ENCODE data around the gene TRIM17.

TRIM17 gene

DNA sequence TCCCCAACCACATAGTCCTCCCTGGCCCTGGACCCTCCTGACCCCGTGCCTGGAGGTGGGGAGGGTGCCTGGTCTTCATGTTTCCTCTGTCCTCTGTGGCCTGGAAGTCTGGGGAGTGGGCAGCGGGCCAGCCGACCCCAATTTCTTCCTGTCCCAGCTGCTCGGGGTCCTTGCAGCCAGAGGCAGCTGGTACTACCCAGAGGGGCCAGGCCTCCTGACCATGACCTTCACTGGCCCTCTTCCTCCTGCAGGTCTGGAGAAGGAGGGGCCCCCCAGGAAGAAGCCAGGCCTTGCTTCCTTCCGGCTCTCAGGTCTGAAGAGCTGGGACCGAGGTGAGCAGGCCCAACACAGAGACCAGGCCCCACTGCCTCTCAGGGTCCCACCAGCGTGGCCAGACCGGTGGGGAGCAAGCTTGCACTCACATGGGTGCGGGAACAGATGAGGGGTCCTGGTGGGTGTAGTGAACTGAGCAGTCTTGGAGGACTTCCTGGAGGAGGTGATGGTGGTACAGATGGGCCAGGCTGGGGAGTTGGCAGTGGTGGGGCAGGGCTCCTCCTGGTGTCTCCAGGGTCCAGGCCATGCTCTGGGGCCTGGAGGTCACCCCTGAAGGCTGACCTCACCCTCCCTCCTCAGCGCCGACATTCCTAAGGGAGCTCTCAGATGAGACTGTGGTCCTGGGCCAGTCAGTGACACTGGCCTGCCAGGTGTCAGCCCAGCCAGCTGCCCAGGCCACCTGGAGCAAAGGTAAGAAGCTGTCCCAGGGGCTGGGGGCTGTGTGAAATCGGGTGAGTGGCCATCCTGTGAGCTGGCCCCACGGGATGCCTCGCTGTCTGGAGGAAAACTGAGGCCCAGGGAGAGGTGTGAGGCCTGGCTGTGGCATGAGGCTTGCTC, 42.7 kb downstream of the TRIM17 start:
- TF ChIP-seq, protein P1, sequence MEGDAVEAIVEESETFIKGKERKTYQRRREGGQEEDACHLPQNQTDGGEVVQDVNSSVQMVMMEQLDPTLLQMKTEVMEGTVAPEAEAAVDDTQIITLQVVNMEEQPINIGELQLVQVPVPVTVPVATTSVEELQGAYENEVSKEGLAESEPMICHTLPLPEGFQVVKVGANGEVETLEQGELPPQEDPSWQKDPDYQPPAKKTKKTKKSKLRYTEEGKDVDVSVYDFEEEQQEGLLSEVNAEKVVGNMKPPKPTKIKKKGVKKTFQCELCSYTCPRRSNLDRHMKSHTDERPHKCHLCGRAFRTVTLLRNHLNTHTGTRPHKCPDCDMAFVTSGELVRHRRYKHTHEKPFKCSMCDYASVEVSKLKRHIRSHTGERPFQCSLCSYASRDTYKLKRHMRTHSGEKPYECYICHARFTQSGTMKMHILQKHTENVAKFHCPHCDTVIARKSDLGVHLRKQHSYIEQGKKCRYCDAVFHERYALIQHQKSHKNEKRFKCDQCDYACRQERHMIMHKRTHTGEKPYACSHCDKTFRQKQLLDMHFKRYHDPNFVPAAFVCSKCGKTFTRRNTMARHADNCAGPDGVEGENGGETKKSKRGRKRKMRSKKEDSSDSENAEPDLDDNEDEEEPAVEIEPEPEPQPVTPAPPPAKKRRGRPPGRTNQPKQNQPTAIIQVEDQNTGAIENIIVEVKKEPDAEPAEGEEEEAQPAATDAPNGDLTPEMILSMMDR (conservative IDR thresholded peaks at IDR 0.05; ENCODE audit: low read length) = no peak
- no peak for TF ChIP-seq EZH2phosphoT487 (IDR thresholded peaks at IDR 0.05; ENCODE audit: borderline replicate concordance)
- Histone ChIP-seq H3K79me2 (ENCODE audit: insufficient read depth, low read length) (no peaks in the 10 kb centered on the region), H3K4me3 (ENCODE audit: low read length, poor library complexity, severe bottlenecking) (no peak overlapping the region), H3F3A (ENCODE audit: low read depth) (no peaks in the 10 kb centered on the region), H3K9me2 (replicated peaks; ENCODE audit: low read depth, low read length) (no peaks in the 10 kb centered on the region), H3K4me2 (ENCODE audit: low read depth, low read length, poor library complexity, severe bottlenecking) (no peak overlapping the region), H3K9me3 (ENCODE audit: insufficient read depth, low read depth, low read length) (no peaks in the 10 kb centered on the region), H2AFZ (ENCODE audit: low read length) (no peak overlapping the region), H3K4me1 (ENCODE audit: insufficient read depth, low read length, poor library complexity, severe bottlenecking) (no peaks in the 10 kb centered on the region), H4K20me1 (ENCODE audit: insufficient read depth, low read length, poor library complexity, severe bottlenecking) (no peaks in the 10 kb centered on the region), H3K36me3 (ENCODE audit: insufficient read depth, low read length) (no peaks in the 10 kb centered on the region), H3K27me3 (ENCODE audit: insufficient read depth, low read length, poor library complexity, severe bottlenecking) (no peaks in the 10 kb centered on the region), H3K9ac (ENCODE audit: low read depth, low read length, poor library complexity, severe bottlenecking) (no peak overlapping the region)

DNA sequence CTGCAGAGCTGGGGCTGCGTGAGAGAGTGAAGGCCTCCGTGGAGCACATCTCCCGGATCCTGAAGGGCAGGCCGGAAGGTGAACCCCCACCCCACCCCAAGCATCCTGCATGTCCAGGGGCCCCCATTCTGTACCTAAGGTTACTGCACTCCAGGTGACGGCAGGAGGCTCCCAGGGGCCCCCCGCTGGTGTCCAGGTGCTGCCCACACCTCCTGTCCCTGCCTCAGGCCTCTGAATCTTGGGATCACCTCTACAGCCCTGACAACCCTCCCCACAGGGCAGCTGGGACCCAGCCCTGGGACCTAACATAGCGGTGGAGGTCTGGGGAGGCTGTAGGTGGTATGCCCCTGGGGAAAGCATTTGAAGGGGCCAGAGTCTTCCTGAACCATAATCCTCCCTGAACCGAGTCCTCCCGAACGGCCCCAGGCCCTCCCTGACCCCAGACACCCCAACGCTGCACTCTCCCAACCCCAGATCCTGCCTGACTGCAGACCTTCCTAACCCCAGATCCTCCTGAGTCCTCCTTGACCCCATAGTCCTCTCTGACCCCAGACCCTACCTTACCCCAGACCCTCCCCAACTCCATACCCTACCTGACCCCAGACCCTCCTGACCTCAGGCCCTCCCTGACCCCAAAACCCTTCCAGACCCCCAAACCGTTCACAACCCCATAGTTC, 43.5 kb downstream of the TRIM17 start:
- H3K79me2 ChIP-seq (ENCODE audit: insufficient read depth, low read length) = no peaks in the 10 kb centered on the region
- H3K36me3 ChIP-seq (ENCODE audit: insufficient read depth, low read length) = no peaks in the 10 kb centered on the region
- H4K20me1 ChIP-seq (ENCODE audit: insufficient read depth, low read length, poor library complexity, severe bottlenecking) = no peaks in the 10 kb centered on the region
- no peaks in the 10 kb centered on the region for H3K9me2 ChIP-seq (replicated peaks; ENCODE audit: low read depth, low read length)
- H2AFZ ChIP-seq (ENCODE audit: low read length) = no peak overlapping the region
- no peak overlapping the region for H3K4me2 ChIP-seq (ENCODE audit: low read depth, low read length, poor library complexity, severe bottlenecking)
- no peak overlapping the region for H3K4me3 ChIP-seq (ENCODE audit: low read length, poor library complexity, severe bottlenecking)
- no peak overlapping the region for H3K9ac ChIP-seq (ENCODE audit: low read depth, low read length, poor library complexity, severe bottlenecking)
- TF ChIP-seq EZH2phosphoT487 (IDR thresholded peaks at IDR 0.05; ENCODE audit: borderline replicate concordance) = no peak
- H3K9me3 ChIP-seq (ENCODE audit: insufficient read depth, low read depth, low read length) = no peaks in the 10 kb centered on the region
- H3K27me3 ChIP-seq (ENCODE audit: insufficient read depth, low read length, poor library complexity, severe bottlenecking) = no peaks in the 10 kb centered on the region
- no peaks in the 10 kb centered on the region for H3F3A ChIP-seq (ENCODE audit: low read depth)
- no peaks in the 10 kb centered on the region for H3K4me1 ChIP-seq (ENCODE audit: insufficient read depth, low read length, poor library complexity, severe bottlenecking)

GRCh38 chr1:228372183-228373003, 44.3 kb downstream of the TRIM17 start:
- TF ChIP-seq, protein P1 (conservative IDR thresholded peaks at IDR 0.05; ENCODE audit: low read length) = no peak
- TF ChIP-seq EZH2phosphoT487 (IDR thresholded peaks at IDR 0.05; ENCODE audit: borderline replicate concordance) = no peak
- Histone ChIP-seq H3F3A (ENCODE audit: low read depth) (no peaks in the 10 kb centered on the region), H3K36me3 (ENCODE audit: insufficient read depth, low read length) (no peaks in the 10 kb centered on the region), H3K4me2 (ENCODE audit: low read depth, low read length, poor library complexity, severe bottlenecking) (no peak overlapping the region), H3K4me1 (ENCODE audit: insufficient read depth, low read length, poor library complexity, severe bottlenecking) (no peaks in the 10 kb centered on the region), H3K4me3 (ENCODE audit: low read length, poor library complexity, severe bottlenecking) (no peak overlapping the region), H4K20me1 (ENCODE audit: insufficient read depth, low read length, poor library complexity, severe bottlenecking) (no peaks in the 10 kb centered on the region), H3K9me3 (ENCODE audit: insufficient read depth, low read depth, low read length) (no peaks in the 10 kb centered on the region), H2AFZ (ENCODE audit: low read length) (no peak overlapping the region), H3K27me3 (ENCODE audit: insufficient read depth, low read length, poor library complexity, severe bottlenecking) (no peaks in the 10 kb centered on the region), H3K9ac (ENCODE audit: low read depth, low read length, poor library complexity, severe bottlenecking) (no peak overlapping the region), H3K79me2 (ENCODE audit: insufficient read depth, low read length) (no peaks in the 10 kb centered on the region), H3K9me2 (replicated peaks; ENCODE audit: low read depth, low read length) (no peaks in the 10 kb centered on the region)

Data from Loucy (cell line).